Measurements from ENCODE around the gene PLXNA4.

PLXNA4 gene

GRCh38 chr7:132471515-132471914 is 104.8 kb downstream of the PLXNA4 start (continued):
- TF ChIP-seq CTCF (tag by site-specific recombination; IDR thresholded peaks at IDR 0.05) = no peak

- CTCF ChIA-PET = interaction anchor here (0.5 kb wide), 1 partner anchor 151 kb away, joined by 3 read pairs; no protein-coding TSS in a partner anchor
- no peaks in the 10 kb centered on the region for H3K36me3 ChIP-seq (ENCODE audit: control insufficient read depth in 2 of 2, insufficient read depth in 1 of 2, low read length in 2 of 2)
- H3K27ac ChIP-seq (ENCODE audit: extremely low read depth, low read depth, low read length) = no peak overlapping the region
- TF ChIP-seq PBX3 (CRISPR knock-in tag; IDR thresholded peaks at IDR 0.05) = no peak
- H3K4me3 ChIP-seq (ENCODE audit: low read depth, low read length) = no peak overlapping the region
- H3K4me1 ChIP-seq (ENCODE audit: control insufficient read depth, insufficient read depth, low read length) = peaks cover 26% of the 10 kb centered on the region
- no peaks in the 10 kb centered on the region for H3K9me3 ChIP-seq (ENCODE audit: control insufficient read depth, insufficient read depth, low read depth, low read length)
- POLR2A ChIA-PET = no interaction called here
Measured at GRCh38 chr7:132469681-132470080, 106.6 kb downstream of the PLXNA4 start.

- Histone ChIP-seq H3K9me3 (ENCODE audit: control insufficient read depth, insufficient read depth, low read depth, low read length) (no peaks in the 10 kb centered on the region), H3K27ac (ENCODE audit: extremely low read depth, low read depth, low read length) (no peak overlapping the region), H3K4me3 (ENCODE audit: low read depth, low read length) (no peak overlapping the region), H3K36me3 (ENCODE audit: control insufficient read depth in 2 of 2, insufficient read depth in 1 of 2, low read length in 2 of 2) (no peaks in the 10 kb centered on the region), H3K4me1 (ENCODE audit: control insufficient read depth, insufficient read depth, low read length) (peaks cover 22% of the 10 kb centered on the region)
- TF ChIP-seq ZNF2 (tag by site-specific recombination; IDR thresholded peaks at IDR 0.05) (no peak), ZNF76 (tag by site-specific recombination; IDR thresholded peaks at IDR 0.05; ENCODE audit: borderline replicate concordance, low read depth) (no peak), ZBTB26 (tag by site-specific recombination; optimal IDR thresholded peaks at IDR 0.05) (no peak), ZNF580 (tag by site-specific recombination; IDR thresholded peaks at IDR 0.05) (no peak), SCRT2 (tag by site-specific recombination; IDR thresholded peaks at IDR 0.05) (no peak), ZNF121 (tag by site-specific recombination; IDR thresholded peaks at IDR 0.05) (no peak), ZNF157 (tag by site-specific recombination; IDR thresholded peaks at IDR 0.05) (no peak), ZNF707 (tag by site-specific recombination; IDR thresholded peaks at IDR 0.05) (no peak), SP7 (tag by site-specific recombination; IDR thresholded peaks at IDR 0.05) (no peak), ZNF837 (tag by site-specific recombination; IDR thresholded peaks at IDR 0.05) (no peak), ZNF26 (tag by site-specific recombination; IDR thresholded peaks at IDR 0.05) (no peak), ZNF791 (tag by site-specific recombination; IDR thresholded peaks at IDR 0.05) (no peak), ZNF692 (tag by site-specific recombination; IDR thresholded peaks at IDR 0.05) (no peak), ZNF175 (tag by site-specific recombination; IDR thresholded peaks at IDR 0.05) (no peak), ZFP37 (tag by site-specific recombination; IDR thresholded peaks at IDR 0.05) (no peak)
- ChIA-PET CTCF (interaction anchor here (0.5 to 1.5 kb wide), 2 partner anchors 111 to 151 kb away, joined by 3 to 4 read pairs; no protein-coding TSS in a partner anchor), POLR2A (no interaction called here)
Measured at GRCh38 chr7:132469264-132469663, 107.0 kb downstream of the PLXNA4 start.

Measured in HEK293 (cell line).